Activated effector memory CD4-positive, alpha-beta T cell treated with anti-CD3 and anti-CD28 coated beads, Interleukin-2, amount 50 U/mL, for 16 hours (primary cell): Measurements from ENCODE around the gene GABRD.

Experiments used
- DNase-seq: peaks from one replicate; pipeline ENCODE4 v3.0.0-alpha.2; 2020

The GABRD gene

GRCh38 chr1:1986451-1987141 lies 32.5 kb upstream of the GABRD start:
- DNase-seq, result no peak

GRCh38 chr1:1987142-1987510 lies 32.0 kb upstream of the GABRD start:
- no peak for DNase-seq

GRCh38 chr1:1988061-1988945 lies 30.8 kb upstream of the GABRD start:
- no peak for DNase-seq

GRCh38 chr1:1989102-1989542 lies 30.0 kb upstream of the GABRD start:
- DNase-seq, result no peak

- no peak for DNase-seq
Observed at GRCh38 chr1:1989789-1990188, 29.4 kb upstream of the GABRD start.

GRCh38 chr1:1990222-1990621 lies 28.9 kb upstream of the GABRD start:
- no peak for DNase-seq

- DNase-seq, result no peak
Observed at GRCh38 chr1:1994536-1994935, 24.6 kb upstream of the GABRD start.

GRCh38 chr1:1996207-1996651 lies 22.9 kb upstream of the GABRD start:
- DNase-seq, result no peak

- no peak for DNase-seq
Observed at GRCh38 chr1:1997576-1997975, 21.6 kb upstream of the GABRD start.

GRCh38 chr1:2000432-2000831 lies 18.7 kb upstream of the GABRD start:
- no peak for DNase-seq

GRCh38 chr1:2000850-2001249 lies 18.3 kb upstream of the GABRD start:
- DNase-seq, result no peak

GRCh38 chr1:2001773-2002411 lies 17.3 kb upstream of the GABRD start:
- DNase-seq, result no peak

- DNase-seq, result no peak
Observed at GRCh38 chr1:2003541-2004131, 15.5 kb upstream of the GABRD start, which contains the start of gene CFAP74. TSS of gene CFAP74 (minus strand) at chr1:2003786. CDS start at chr1:1990956, 12,830 bp downstream.

GRCh38 chr1:2004856-2005255 lies 14.3 kb upstream of the GABRD start:
- no peak for DNase-seq

- no peak for DNase-seq
Observed at GRCh38 chr1:2009101-2010053, 9.8 kb upstream of the GABRD start.

- no peak for DNase-seq
Observed at GRCh38 chr1:2014181-2014580, 5.0 kb upstream of the GABRD start.

GRCh38 chr1:2014741-2015735 lies 4.1 kb upstream of the GABRD start:
- DNase-seq, result no peak

GRCh38 chr1:2016123-2016522 lies 3.0 kb upstream of the GABRD start:
- DNase-seq, result no peak

GRCh38 chr1:2018217-2019171 lies 651 bp upstream of the GABRD start:
- DNase-seq, result no peak
